Ishikawa (cell line): ENCODE measurements around the gene PRXL2A.

Experiments
- CEBPB ChIP-seq: IDR thresholded peaks from 2 replicates; pipeline ENCODE4 v1.6.1; 2012
- CREB1 ChIP-seq: IDR thresholded peaks from 2 replicates; pipeline ENCODE4 v1.6.1; 2012; ENCODE audit warnings: low read depth
- EGR1 ChIP-seq: IDR thresholded peaks from 2 replicates; pipeline ENCODE4 v1.6.1; 2012
- EP300 ChIP-seq: IDR thresholded peaks from 2 replicates; pipeline ENCODE4 v1.6.1; 2012; ENCODE audit warnings: borderline replicate concordance
- FOXM1 ChIP-seq: IDR thresholded peaks from 2 replicates; pipeline ENCODE4 v1.6.1; 2012; ENCODE audit warnings: low read depth, borderline replicate concordance
- MAX ChIP-seq: IDR thresholded peaks from 2 replicates; pipeline ENCODE4 v1.6.1; 2012
- NFIC ChIP-seq: IDR thresholded peaks from 2 replicates; pipeline ENCODE4 v1.6.1; 2012
- RAD21 ChIP-seq: IDR thresholded peaks from 2 replicates; pipeline ENCODE4 v1.6.1; 2012; ENCODE audit warnings: low read depth
- TAF1 ChIP-seq: IDR thresholded peaks from 2 replicates; pipeline ENCODE4 v1.6.1; 2012; ENCODE audit warnings: low read depth, mild to moderate bottlenecking
- TCF12 ChIP-seq: IDR thresholded peaks from 2 replicates; pipeline ENCODE4 v1.6.1; 2012; ENCODE audit warnings: low read depth
- TEAD4 ChIP-seq: IDR thresholded peaks from 2 replicates; pipeline ENCODE4 v1.6.1; 2012
- YY1 ChIP-seq: IDR thresholded peaks from 2 replicates; pipeline ENCODE4 v1.6.1; 2012; ENCODE audit warnings: low read depth
- ZBTB7A ChIP-seq: IDR thresholded peaks from 2 replicates; pipeline ENCODE4 v1.6.1; 2012; ENCODE audit warnings: low read depth
- TF ChIP-seq, protein P1 (sequence below): IDR thresholded peaks from 2 replicates; pipeline ENCODE4 v1.6.1; 2012
- TF ChIP-seq, protein P2 (sequence below): IDR thresholded peaks from 2 replicates; pipeline ENCODE4 v1.6.1; 2012; ENCODE audit warnings: low read depth, mild to moderate bottlenecking

Gene PRXL2A

DNA sequence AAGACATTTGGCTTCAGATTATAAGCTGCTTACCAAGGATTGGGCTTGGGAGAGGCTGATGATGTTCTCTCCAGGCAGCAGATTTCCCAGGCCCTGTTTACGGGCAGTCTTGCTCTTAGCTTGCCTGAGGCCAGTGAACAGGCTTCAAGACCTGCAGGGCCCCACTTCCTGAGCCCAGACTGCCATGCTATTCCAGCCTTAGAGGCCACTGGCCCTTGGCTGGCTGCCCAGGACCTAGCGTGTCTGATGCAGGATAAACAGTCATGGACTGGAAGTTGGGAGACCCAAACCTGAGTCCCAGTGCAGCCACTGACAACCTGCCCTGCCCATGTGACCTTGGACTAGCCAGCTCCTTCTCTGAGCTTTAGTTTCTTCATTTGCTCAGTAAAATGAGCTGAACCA lies 2.9 kb downstream of the PRXL2A start:
- TF ChIP-seq EP300 (no peak), YY1 (no peak), FOXM1 (no peak), MAX (no peak), ZBTB7A (no peak), TEAD4 (no peak), CEBPB (no peak), RAD21 (no peak), TCF12 (no peak), TAF1 (no peak), CREB1 (no peak), NFIC (no peak), EGR1 (no peak)
- TF ChIP-seq, protein P1, sequence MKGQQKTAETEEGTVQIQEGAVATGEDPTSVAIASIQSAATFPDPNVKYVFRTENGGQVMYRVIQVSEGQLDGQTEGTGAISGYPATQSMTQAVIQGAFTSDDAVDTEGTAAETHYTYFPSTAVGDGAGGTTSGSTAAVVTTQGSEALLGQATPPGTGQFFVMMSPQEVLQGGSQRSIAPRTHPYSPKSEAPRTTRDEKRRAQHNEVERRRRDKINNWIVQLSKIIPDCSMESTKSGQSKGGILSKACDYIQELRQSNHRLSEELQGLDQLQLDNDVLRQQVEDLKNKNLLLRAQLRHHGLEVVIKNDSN: no peak
- TF ChIP-seq, protein P2, sequence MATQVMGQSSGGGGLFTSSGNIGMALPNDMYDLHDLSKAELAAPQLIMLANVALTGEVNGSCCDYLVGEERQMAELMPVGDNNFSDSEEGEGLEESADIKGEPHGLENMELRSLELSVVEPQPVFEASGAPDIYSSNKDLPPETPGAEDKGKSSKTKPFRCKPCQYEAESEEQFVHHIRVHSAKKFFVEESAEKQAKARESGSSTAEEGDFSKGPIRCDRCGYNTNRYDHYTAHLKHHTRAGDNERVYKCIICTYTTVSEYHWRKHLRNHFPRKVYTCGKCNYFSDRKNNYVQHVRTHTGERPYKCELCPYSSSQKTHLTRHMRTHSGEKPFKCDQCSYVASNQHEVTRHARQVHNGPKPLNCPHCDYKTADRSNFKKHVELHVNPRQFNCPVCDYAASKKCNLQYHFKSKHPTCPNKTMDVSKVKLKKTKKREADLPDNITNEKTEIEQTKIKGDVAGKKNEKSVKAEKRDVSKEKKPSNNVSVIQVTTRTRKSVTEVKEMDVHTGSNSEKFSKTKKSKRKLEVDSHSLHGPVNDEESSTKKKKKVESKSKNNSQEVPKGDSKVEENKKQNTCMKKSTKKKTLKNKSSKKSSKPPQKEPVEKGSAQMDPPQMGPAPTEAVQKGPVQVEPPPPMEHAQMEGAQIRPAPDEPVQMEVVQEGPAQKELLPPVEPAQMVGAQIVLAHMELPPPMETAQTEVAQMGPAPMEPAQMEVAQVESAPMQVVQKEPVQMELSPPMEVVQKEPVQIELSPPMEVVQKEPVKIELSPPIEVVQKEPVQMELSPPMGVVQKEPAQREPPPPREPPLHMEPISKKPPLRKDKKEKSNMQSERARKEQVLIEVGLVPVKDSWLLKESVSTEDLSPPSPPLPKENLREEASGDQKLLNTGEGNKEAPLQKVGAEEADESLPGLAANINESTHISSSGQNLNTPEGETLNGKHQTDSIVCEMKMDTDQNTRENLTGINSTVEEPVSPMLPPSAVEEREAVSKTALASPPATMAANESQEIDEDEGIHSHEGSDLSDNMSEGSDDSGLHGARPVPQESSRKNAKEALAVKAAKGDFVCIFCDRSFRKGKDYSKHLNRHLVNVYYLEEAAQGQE: no peak

DNA sequence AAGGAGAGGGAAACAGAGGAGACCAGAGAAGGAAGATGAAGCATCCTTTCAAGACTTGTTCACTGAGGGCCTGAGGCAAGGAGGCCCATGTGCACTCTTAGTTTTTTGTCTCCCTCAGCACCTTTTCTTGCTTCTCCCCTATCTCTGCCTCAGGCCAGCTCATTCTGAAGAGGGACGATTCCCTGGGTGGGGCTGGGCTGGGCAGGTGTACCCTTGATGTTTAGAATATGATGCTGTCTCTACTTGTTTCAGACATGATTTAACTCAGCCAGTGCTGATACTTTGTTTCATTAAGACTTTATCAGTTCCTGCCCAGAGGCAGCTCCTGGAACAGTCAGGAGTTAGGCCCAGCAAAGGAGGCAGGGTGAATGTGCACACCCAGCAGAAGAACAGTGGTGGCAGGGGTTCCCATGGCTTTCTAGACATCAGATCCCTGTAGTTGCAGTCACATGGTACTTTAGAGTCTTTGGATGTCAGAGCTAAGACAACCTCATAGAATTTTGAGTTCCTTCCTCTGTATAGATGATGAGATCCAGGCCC lies 3.4 kb downstream of the PRXL2A start:
- no peak for TF ChIP-seq TAF1
- no peak for TF ChIP-seq TEAD4
- no peak for TF ChIP-seq CREB1
- TF ChIP-seq CEBPB: no peak
- no peak for TF ChIP-seq EP300
- TF ChIP-seq, protein P1: no peak
- no peak for TF ChIP-seq ZBTB7A
- TF ChIP-seq YY1: no peak
- TF ChIP-seq EGR1: no peak
- TF ChIP-seq, protein P2: no peak
- no peak for TF ChIP-seq TCF12
- no peak for TF ChIP-seq NFIC
- no peak for TF ChIP-seq MAX
- no peak for TF ChIP-seq RAD21
- no peak for TF ChIP-seq FOXM1

GRCh38 chr10:80412486-80412885 lies 4.1 kb downstream of the PRXL2A start:
- TF ChIP-seq, protein P1: no peak
- TF ChIP-seq FOXM1: no peak
- no peak for TF ChIP-seq TCF12
- no peak for TF ChIP-seq NFIC
- TF ChIP-seq TEAD4: no peak
- TF ChIP-seq EP300: no peak
- no peak for TF ChIP-seq RAD21
- TF ChIP-seq MAX: no peak
- no peak for TF ChIP-seq YY1
- TF ChIP-seq EGR1: no peak
- no peak for TF ChIP-seq CREB1
- TF ChIP-seq ZBTB7A: no peak
- TF ChIP-seq, protein P2: no peak
- TF ChIP-seq CEBPB: no peak
- TF ChIP-seq TAF1: no peak
